H1 (cell line): ENCODE results near the gene GALNT12. TPM values are rescaled to one million over a fixed set of nuclear protein-coding genes. Genes with fewer than 3 reads are reported as not detected.

Experiments
- BACH1 ChIP-seq: IDR thresholded peaks from 2 replicates; pipeline ENCODE4 v1.6.1; 2012; ENCODE audit warnings: low read length, improper control_type of control experiment
- CEBPB ChIP-seq: IDR thresholded peaks from 2 replicates; pipeline ENCODE4 v1.6.1; 2012; ENCODE audit warnings: low read depth, low read length
- CTBP2 ChIP-seq: IDR thresholded peaks from 2 replicates; pipeline ENCODE4 v1.7.0; 2011; ENCODE audit warnings: borderline replicate concordance, mild to moderate bottlenecking, moderate library complexity, mixed read lengths, low read length; ENCODE audit not compliant: insufficient read depth, insufficient read length
- KDM1A ChIP-seq: fragments of 200-600, 300-600 bp; sonication (generic); IDR thresholded peaks from 2 replicates; pipeline ENCODE4 v1.7.1; 2016; ENCODE audit warnings: mild to moderate bottlenecking, low read length, borderline replicate concordance
- RBBP5 ChIP-seq: IDR thresholded peaks from 2 replicates; pipeline ENCODE4 v1.7.1; 2012; ENCODE audit warnings: low read depth, mild to moderate bottlenecking, inconsistent platforms, low read length, moderate library complexity, borderline replicate concordance
- RNF2 ChIP-seq: fragments of 200-900, 300-1000 bp; sonication (generic); IDR thresholded peaks from 2 replicates; pipeline ENCODE4 v1.7.1; 2016; ENCODE audit warnings: borderline replicate concordance, low read depth, mild to moderate bottlenecking, antibody characterized with exemption, low read length; ENCODE audit not compliant: poor library complexity, severe bottlenecking; ENCODE audit errors: missing control alignments
- SIX5 ChIP-seq: IDR thresholded peaks from 2 replicates; pipeline ENCODE4 v1.6.1; 2011; ENCODE audit warnings: mild to moderate bottlenecking, low read depth, low read length
- SP2 ChIP-seq: IDR thresholded peaks from 2 replicates; pipeline ENCODE4 v1.6.1; 2012; ENCODE audit warnings: mild to moderate bottlenecking, low read length, inconsistent platforms
- SRF ChIP-seq: IDR thresholded peaks from 2 replicates; pipeline ENCODE4 v1.6.1; 2011; ENCODE audit warnings: mild to moderate bottlenecking, low read depth, low read length, moderate library complexity
- polyA plus RNA-seq, 7 experiments: library from polyadenylated mRNA; depleted of rRNA in 3 of 7; stranded (reverse) in 5 of 7; unstranded in 2 of 7; fragments of >200 nt in 5 of 7; fragments of 200-250 nt in 2 of 7; gene quantifications; 1 replicate in 5 of 7; 2 replicates in 1 of 7; 4 replicates in 1 of 7; pipeline versions ENCODE4 v1.2.1 to v1.2.3, GENCODE V29; 2011 to 2013; ENCODE audit warnings: missing spikeins in 2 of 7, mixed read lengths in 2 of 7
- total RNA-seq: library from RNA; stranded (reverse); fragmentation: NEBNext Ultra II Directional; extraction: Animal tissue kit (Norgen Biotek cat#: 25700); gene quantifications from 2 replicates; pipeline ENCODE4 v1.2.1, GENCODE V29; 2021
- TF ChIP-seq, protein P1 (sequence below): fragments of 300-600 bp; sonication (generic); IDR thresholded peaks from 2 replicates; pipeline ENCODE4 v1.7.1; 2012; ENCODE audit warnings: low read length, moderate library complexity, mild to moderate bottlenecking, inconsistent platforms; ENCODE audit not compliant: insufficient replicate concordance

The GALNT12 gene
- total and polyA plus RNA-seq, 2 of the 8 experiments (the other 6 are each of a cell fraction or from before 2014, with no cell fraction given): 16.2 to 19.6 TPM

DNA sequence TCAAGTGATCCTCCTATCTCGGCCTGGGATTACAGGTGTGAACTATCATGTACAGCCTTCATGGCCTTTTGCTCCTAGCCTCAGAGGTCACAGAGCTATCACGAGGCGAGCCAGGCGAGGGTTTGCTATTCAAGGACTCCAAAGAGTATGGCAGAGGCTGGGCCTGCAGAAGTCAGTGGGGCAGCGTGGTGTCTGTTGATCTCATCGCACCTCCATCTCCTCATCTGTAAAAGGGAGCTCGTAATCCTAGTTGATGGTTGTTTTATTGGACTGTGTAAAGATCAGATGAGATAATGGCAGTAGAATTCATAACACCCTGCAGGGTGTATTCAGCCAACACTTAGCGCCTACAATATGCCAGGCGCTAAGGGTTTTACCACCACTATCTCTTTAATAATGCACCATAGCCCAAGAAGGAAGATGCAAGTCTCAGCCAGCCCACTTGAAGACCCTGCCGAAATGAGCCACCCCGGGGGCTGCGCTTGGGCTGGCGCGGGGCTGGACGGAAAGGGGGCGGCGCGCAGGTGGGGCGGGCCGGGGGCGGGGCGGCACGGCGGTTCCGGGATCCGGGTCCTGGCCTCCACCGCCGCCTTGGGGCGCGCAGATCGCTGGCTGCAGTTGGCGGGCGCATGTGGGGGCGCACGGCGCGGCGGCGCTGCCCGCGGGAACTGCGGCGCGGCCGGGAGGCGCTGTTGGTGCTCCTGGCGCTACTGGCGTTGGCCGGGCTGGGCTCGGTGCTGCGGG lies at the start of gene GALNT12 (continued):
- TF ChIP-seq RNF2 (no peak), BACH1 (no peak), KDM1A (no peak), SRF (no peak), RBBP5 (no peak; the same call in 1 of the 2 replicates), CEBPB (no peak), SP2 (no peak), CTBP2 (no peak), SIX5 (no peak)
- TF ChIP-seq, protein P1, sequence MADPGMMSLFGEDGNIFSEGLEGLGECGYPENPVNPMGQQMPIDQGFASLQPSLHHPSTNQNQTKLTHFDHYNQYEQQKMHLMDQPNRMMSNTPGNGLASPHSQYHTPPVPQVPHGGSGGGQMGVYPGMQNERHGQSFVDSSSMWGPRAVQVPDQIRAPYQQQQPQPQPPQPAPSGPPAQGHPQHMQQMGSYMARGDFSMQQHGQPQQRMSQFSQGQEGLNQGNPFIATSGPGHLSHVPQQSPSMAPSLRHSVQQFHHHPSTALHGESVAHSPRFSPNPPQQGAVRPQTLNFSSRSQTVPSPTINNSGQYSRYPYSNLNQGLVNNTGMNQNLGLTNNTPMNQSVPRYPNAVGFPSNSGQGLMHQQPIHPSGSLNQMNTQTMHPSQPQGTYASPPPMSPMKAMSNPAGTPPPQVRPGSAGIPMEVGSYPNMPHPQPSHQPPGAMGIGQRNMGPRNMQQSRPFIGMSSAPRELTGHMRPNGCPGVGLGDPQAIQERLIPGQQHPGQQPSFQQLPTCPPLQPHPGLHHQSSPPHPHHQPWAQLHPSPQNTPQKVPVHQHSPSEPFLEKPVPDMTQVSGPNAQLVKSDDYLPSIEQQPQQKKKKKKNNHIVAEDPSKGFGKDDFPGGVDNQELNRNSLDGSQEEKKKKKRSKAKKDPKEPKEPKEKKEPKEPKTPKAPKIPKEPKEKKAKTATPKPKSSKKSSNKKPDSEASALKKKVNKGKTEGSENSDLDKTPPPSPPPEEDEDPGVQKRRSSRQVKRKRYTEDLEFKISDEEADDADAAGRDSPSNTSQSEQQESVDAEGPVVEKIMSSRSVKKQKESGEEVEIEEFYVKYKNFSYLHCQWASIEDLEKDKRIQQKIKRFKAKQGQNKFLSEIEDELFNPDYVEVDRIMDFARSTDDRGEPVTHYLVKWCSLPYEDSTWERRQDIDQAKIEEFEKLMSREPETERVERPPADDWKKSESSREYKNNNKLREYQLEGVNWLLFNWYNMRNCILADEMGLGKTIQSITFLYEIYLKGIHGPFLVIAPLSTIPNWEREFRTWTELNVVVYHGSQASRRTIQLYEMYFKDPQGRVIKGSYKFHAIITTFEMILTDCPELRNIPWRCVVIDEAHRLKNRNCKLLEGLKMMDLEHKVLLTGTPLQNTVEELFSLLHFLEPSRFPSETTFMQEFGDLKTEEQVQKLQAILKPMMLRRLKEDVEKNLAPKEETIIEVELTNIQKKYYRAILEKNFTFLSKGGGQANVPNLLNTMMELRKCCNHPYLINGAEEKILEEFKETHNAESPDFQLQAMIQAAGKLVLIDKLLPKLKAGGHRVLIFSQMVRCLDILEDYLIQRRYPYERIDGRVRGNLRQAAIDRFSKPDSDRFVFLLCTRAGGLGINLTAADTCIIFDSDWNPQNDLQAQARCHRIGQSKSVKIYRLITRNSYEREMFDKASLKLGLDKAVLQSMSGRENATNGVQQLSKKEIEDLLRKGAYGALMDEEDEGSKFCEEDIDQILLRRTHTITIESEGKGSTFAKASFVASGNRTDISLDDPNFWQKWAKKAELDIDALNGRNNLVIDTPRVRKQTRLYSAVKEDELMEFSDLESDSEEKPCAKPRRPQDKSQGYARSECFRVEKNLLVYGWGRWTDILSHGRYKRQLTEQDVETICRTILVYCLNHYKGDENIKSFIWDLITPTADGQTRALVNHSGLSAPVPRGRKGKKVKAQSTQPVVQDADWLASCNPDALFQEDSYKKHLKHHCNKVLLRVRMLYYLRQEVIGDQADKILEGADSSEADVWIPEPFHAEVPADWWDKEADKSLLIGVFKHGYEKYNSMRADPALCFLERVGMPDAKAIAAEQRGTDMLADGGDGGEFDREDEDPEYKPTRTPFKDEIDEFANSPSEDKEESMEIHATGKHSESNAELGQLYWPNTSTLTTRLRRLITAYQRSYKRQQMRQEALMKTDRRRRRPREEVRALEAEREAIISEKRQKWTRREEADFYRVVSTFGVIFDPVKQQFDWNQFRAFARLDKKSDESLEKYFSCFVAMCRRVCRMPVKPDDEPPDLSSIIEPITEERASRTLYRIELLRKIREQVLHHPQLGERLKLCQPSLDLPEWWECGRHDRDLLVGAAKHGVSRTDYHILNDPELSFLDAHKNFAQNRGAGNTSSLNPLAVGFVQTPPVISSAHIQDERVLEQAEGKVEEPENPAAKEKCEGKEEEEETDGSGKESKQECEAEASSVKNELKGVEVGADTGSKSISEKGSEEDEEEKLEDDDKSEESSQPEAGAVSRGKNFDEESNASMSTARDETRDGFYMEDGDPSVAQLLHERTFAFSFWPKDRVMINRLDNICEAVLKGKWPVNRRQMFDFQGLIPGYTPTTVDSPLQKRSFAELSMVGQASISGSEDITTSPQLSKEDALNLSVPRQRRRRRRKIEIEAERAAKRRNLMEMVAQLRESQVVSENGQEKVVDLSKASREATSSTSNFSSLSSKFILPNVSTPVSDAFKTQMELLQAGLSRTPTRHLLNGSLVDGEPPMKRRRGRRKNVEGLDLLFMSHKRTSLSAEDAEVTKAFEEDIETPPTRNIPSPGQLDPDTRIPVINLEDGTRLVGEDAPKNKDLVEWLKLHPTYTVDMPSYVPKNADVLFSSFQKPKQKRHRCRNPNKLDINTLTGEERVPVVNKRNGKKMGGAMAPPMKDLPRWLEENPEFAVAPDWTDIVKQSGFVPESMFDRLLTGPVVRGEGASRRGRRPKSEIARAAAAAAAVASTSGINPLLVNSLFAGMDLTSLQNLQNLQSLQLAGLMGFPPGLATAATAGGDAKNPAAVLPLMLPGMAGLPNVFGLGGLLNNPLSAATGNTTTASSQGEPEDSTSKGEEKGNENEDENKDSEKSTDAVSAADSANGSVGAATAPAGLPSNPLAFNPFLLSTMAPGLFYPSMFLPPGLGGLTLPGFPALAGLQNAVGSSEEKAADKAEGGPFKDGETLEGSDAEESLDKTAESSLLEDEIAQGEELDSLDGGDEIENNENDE: no peak
